ENCODE data around the gene TRIM69. TPM values are rescaled to one million over a fixed set of nuclear protein-coding genes. Genes with fewer than 3 reads are reported as not detected.

The TRIM69 gene
- total and polyA plus RNA-seq, 9 donors: 7.0 to 51.4 (median 19.7) TPM

- TF ChIP-seq EP300 (IDR thresholded peaks at IDR 0.05) (peak; percentile 98), CTCF (IDR thresholded peaks at IDR 0.05) (no peak), POLR2A (IDR thresholded peaks at IDR 0.05) (peak; percentile 73)
- H3K4me1 ChIP-seq (ENCODE audit: insufficient read depth): peaks cover 4% of the 10 kb centered on the region
These were observed 7.5 kb upstream of the TRIM69 start for GRCh38 chr15:44728576-44729407.

GRCh38 chr15:44729408-44730127 lies 6.8 kb upstream of the TRIM69 start:
- H3K4me1 ChIP-seq (ENCODE audit: insufficient read depth): peaks cover 4% of the 10 kb centered on the region
- DNase-seq: peak in 2 of 5 donors; percentile 34 to 48
- intact Hi-C loops (cut with DNase I): no loop called here

More at GRCh38 chr15:44728576-44729407, 7.5 kb upstream of the TRIM69 start:
- intact Hi-C loops (cut with DNase I): no loop called here
- H3K9me3 ChIP-seq: no peaks in the 10 kb centered on the region
- H3K4me3 ChIP-seq: peak overlapping the region; percentile 88
- H3K27ac ChIP-seq: peak overlapping the region; percentile 90 to 94
- no peaks in the 10 kb centered on the region for H3K27me3 ChIP-seq
- WGBS, 3 donors: 0 to 1% (median 0%) methylated on average over 35 to 36 of the region's 36 CpGs
- no peaks in the 10 kb centered on the region for H3K36me3 ChIP-seq
- peak; percentile 92 to 96 (median 94) for DNase-seq

GRCh38 chr15:44734839-44735481 lies 1.4 kb upstream of the TRIM69 start:
- no peak for TF ChIP-seq EP300 (IDR thresholded peaks at IDR 0.05)
- TF ChIP-seq POLR2A (IDR thresholded peaks at IDR 0.05): no peak
- TF ChIP-seq CTCF (IDR thresholded peaks at IDR 0.05): no peak
- Histone ChIP-seq H3K27ac (peak overlapping the region; percentile 24 to 63), H3K36me3 (no peaks in the 10 kb centered on the region), H3K27me3 (no peaks in the 10 kb centered on the region), H3K4me1 (ENCODE audit: insufficient read depth) (peaks cover 4% of the 10 kb centered on the region), H3K4me3 (no peak overlapping the region), H3K9me3 (no peaks in the 10 kb centered on the region)
- WGBS, 3 donors: 62 to 78% (median 63%) methylated on average over 2 of the region's 2 CpGs
- no peak for DNase-seq
- intact Hi-C loops (cut with DNase I): loop anchor here in 3 of 4 donors (5.0 kb wide), 1 partner anchor 73 kb away; the partner anchor contains the start of gene SPG11 (in 3 of the 3)

More at GRCh38 chr15:44729408-44730127, 6.8 kb upstream of the TRIM69 start:
- no peaks in the 10 kb centered on the region for H3K36me3 ChIP-seq
- peak overlapping the region; percentile 90 to 94 for H3K27ac ChIP-seq
- H3K4me3 ChIP-seq: peak overlapping the region; percentile 88
- 5 to 9% (median 6%) methylated on average over 21 of the region's 21 CpGs for WGBS, 3 donors
- no peaks in the 10 kb centered on the region for H3K9me3 ChIP-seq
- TF ChIP-seq CTCF (IDR thresholded peaks at IDR 0.05) (no peak), EP300 (IDR thresholded peaks at IDR 0.05) (no peak), POLR2A (IDR thresholded peaks at IDR 0.05) (no peak)
- H3K27me3 ChIP-seq: no peaks in the 10 kb centered on the region
